Measurements from ENCODE around the gene MYRIP.

DNA sequence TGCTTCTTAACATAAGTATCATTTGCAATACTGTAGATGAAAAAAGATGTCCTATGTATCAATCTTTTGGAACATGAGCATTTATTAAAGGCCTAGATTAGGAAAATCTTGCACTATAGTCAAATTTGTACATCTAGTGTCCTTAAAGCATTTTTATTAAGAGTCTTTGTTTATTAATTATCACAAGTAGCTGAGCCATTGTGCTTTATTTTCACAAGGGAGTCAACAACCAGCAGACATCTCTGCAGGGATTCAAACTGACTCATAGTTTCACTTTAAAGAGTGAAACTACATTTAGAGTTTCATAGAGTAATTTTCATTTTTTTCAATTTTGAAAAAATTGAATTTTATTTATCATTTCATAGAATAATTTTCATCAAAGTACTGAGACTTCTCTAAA is 405.6 kb downstream of the MYRIP start:
- TF ChIP-seq, protein P1, sequence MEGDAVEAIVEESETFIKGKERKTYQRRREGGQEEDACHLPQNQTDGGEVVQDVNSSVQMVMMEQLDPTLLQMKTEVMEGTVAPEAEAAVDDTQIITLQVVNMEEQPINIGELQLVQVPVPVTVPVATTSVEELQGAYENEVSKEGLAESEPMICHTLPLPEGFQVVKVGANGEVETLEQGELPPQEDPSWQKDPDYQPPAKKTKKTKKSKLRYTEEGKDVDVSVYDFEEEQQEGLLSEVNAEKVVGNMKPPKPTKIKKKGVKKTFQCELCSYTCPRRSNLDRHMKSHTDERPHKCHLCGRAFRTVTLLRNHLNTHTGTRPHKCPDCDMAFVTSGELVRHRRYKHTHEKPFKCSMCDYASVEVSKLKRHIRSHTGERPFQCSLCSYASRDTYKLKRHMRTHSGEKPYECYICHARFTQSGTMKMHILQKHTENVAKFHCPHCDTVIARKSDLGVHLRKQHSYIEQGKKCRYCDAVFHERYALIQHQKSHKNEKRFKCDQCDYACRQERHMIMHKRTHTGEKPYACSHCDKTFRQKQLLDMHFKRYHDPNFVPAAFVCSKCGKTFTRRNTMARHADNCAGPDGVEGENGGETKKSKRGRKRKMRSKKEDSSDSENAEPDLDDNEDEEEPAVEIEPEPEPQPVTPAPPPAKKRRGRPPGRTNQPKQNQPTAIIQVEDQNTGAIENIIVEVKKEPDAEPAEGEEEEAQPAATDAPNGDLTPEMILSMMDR (IDR thresholded peaks at IDR 0.05 in 2 of 3, conservative IDR thresholded peaks at IDR 0.05 in 1 of 3; ENCODE audit: borderline replicate concordance in 1 of 3, insufficient read depth in 1 of 3, low read depth in 2 of 3, low read length in 2 of 3), result no peak
- TF ChIP-seq EZH2phosphoT487 (IDR thresholded peaks at IDR 0.05; ENCODE audit: borderline replicate concordance) (no peak), SRF (IDR thresholded peaks at IDR 0.05; ENCODE audit: low read depth) (no peak)

All from HCT116 (cell line).